GM21529 (cell line): ENCODE measurements around the gene KIAA1210.
"Not testable (repeated sequence)": the region's sequence is repeated elsewhere in the genome, so short reads cannot be mapped to it uniquely, and the experiment has no call there.

Experiments used
- ATAC-seq: cut with Tn5 transposase; IDR thresholded peaks from one replicate; pipeline ENCODE4 v1.9.1; 2021; ENCODE audit not compliant: unreplicated experiment

The KIAA1210 gene

GRCh38 chrX:119041175-119041574, 86.4 kb downstream of the KIAA1210 start:
- no peak for ATAC-seq

DNA sequence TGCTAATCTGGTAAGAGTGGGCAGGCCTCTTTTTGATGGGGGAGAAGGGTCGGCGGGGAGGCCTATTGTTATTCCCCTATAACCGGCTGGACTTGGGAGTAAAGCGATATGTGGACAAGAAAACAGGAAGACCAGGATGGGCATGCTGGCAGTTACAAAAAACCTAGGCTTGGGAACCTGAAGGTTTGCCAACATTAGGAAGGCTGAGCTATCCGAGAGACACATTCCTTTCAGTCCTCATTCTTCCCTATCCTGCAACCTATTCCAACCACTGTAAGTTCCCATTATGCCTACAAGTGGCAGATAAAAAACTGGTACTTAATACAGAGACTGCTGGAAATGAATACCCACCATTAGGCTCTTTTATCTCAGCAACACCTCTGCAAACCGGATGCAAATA, 87.2 kb downstream of the KIAA1210 start:
- no peak for ATAC-seq

DNA sequence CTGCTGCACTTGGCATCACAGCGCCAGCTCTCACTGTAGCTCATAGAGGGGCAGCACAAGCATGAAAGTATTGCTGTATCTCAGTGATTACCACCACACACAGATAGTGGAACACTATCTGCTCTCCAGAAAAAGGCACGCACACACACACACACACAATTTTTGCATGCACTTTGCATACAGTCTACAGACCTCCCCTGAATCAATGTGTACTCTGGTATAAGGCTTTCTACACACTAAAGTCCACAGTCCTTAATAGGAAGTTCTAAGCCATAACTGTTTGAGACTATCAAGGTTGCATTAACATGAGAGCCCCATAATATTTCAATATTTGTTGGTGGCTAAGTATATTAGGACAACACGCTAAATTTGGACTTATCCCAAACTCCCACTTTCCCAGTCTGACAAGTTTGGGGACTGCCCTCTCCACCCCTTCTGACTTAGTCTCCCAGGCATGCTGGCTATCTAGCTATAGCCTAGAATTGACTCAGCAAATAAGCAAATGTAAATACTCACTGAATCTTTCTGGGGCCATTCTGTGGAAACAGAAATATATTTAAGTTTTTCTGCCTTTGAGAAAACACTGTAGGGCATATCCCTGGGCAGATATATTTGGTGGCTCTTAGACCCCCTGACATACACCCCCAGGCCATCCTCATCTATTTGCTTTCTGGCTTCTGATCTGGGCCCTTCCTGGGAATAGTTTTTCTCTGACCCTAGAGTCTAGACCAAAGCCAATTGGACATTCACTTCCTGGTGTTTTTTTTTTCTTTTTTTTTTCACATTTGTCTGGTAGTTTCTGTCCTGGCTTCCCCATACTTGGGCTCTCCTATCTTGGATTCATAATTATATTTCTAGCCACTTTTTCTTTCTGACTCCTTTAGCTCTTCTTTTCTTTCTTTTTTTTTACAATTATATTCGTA, 91.2 kb downstream of the KIAA1210 start:
- no peak for ATAC-seq

DNA sequence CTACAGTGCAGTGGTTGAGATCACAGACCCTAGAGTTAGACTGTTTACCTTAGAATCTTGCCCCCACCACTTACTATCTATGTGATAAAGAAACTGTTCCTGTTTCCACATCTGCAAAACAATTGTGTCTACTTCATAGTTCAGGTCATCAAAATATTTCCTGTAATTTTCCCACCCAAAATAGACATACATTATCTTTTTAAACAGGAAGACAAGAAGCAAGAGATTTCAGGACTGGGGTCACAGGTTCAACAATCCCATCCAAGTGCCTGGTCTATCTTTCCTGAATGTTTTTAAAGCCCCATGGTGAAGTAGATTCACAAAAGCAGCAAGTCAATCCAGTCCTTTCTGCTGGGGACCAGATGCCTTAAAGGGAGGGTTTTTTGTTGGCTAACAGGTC, 96.6 kb downstream of the KIAA1210 start:
- ATAC-seq, result no peak

GRCh38 chrX:119029656-119030055, 98.0 kb downstream of the KIAA1210 start:
- ATAC-seq, result not testable (repeated sequence)

DNA sequence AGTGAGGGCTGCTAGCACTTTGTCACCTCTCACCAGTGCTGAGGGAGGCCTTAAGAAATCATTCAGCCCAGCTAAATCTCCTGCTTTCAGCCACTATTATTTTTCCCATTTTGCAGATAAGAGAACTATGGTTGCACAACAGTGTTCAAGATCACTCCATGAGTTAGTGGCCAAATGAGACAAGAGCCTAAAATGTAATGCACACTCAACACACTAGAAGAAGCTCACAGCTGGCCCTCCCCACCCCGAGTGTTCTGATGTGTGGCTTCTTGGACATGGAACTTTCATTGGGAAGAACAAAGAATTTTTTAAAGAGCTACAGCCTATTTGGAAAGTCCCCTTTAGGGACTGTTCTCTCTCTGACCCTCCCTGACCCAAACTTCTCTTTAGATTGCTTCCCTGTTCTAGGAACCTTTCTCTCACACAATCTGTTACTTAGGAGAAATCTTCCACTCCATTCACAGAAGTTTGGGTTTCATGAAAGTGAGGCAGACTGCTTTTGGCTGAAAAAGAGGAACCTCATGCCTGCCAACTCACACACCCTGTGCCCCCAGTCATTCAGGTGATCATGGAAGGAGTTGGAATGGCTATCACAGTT, 98.8 kb downstream of the KIAA1210 start:
- no peak for ATAC-seq
